IMR-90 (cell line): ENCODE measurements around the gene PLXNC1. TPM values are rescaled to one million over a fixed set of nuclear protein-coding genes. Genes with fewer than 3 reads are reported as not detected.

ENCODE experiments used
- ATAC-seq: fragments of 200-7000 bp; cut with Tn5 transposase; 2 replicates; pipeline ENCODE4 v1.9.1; 2020; ENCODE audit warnings: low read depth, mild to moderate bottlenecking, moderate library complexity
- BruUV-seq: library from RNA; stranded (reverse); fragments of 400-500 nt; replicated peaks from 2 replicates; lab custom pipeline; 2021; lab: Mats Ljungman, UMichigan
- CTCF ChIA-PET: fragments of 300-600 bp; formaldehyde crosslinking; extraction: SDS; loops from one replicate; lab custom pipeline; 2021; ENCODE audit warnings: antibody characterized with exemption; lab: Yijun Ruan, JAX
- POLR2A ChIA-PET: fragments of 300-600 bp; sonication (Branson Sonifier 250); formaldehyde crosslinking; loops from one replicate; lab custom pipeline; 2022; ENCODE audit warnings: antibody characterized with exemption; ENCODE audit not compliant: unreplicated experiment; lab: Charles Lee
- DNase-seq: peaks from one replicate; pipeline ENCODE4 v3.0.0; 2013
- H2AFZ ChIP-seq: replicated peaks from 2 replicates; pipeline ENCODE3; 2013; ENCODE audit warnings: low read length, mild to moderate bottlenecking; ENCODE audit not compliant: poor library complexity
- H2AK5ac ChIP-seq: 2 replicates; pipeline ENCODE4 v1.6.1; 2013; ENCODE audit warnings: low read depth, low read length, inconsistent platforms
- H2AK9ac ChIP-seq: replicated peaks from 2 replicates; pipeline ENCODE3; 2013; ENCODE audit warnings: mild to moderate bottlenecking, low read depth, low read length, moderate library complexity; ENCODE audit not compliant: poor library complexity
- H2BK120ac ChIP-seq: 2 replicates; pipeline ENCODE4 v1.6.1; 2013; ENCODE audit warnings: low read depth, low read length, inconsistent platforms
- H2BK15ac ChIP-seq: 3 replicates; pipeline ENCODE4 v1.6.1; 2013; ENCODE audit warnings: low read depth, low read length, inconsistent platforms
- H2BK20ac ChIP-seq: 2 replicates; pipeline ENCODE4 v1.6.1; 2013; ENCODE audit warnings: low read depth, mild to moderate bottlenecking, inconsistent platforms, low read length, moderate library complexity
- H2BK5ac ChIP-seq: 2 replicates; pipeline ENCODE4 v1.6.1; 2013; ENCODE audit warnings: mild to moderate bottlenecking, low read depth, low read length, inconsistent platforms; ENCODE audit not compliant: poor library complexity, severe bottlenecking
- H3K14ac ChIP-seq: replicated peaks from 2 replicates; pipeline ENCODE4 v1.6.1; 2013; ENCODE audit warnings: low read depth, low read length, inconsistent platforms
- H3K18ac ChIP-seq: 2 replicates; pipeline ENCODE4 v1.6.1; 2013; ENCODE audit warnings: low read depth, low read length, control low read depth
- H3K23ac ChIP-seq: 2 replicates; pipeline ENCODE4 v1.6.1; 2013; ENCODE audit warnings: low read depth, low read length, inconsistent platforms
- H3K27ac ChIP-seq: 2 replicates; pipeline ENCODE4 v1.5.1; 2013; ENCODE audit warnings: mild to moderate bottlenecking, control low read depth, low read length; ENCODE audit not compliant: insufficient read depth
- H3K27me3 ChIP-seq: 2 replicates; pipeline ENCODE4 v1.6.1; 2013; ENCODE audit warnings: low read length; ENCODE audit not compliant: control insufficient read depth, insufficient read depth
- H3K36me3 ChIP-seq: 2 replicates; pipeline ENCODE4 v1.6.1; 2013; ENCODE audit warnings: low read length, mixed read lengths; ENCODE audit not compliant: control insufficient read depth, insufficient read depth
- H3K4ac ChIP-seq: 2 replicates; pipeline ENCODE4 v1.6.1; 2013; ENCODE audit warnings: low read depth, low read length, inconsistent platforms
- H3K4me1 ChIP-seq: 2 replicates; pipeline ENCODE4 v1.6.1; 2013; ENCODE audit warnings: low read length, mixed read lengths; ENCODE audit not compliant: control insufficient read depth, insufficient read depth
- H3K4me2 ChIP-seq: 2 replicates; pipeline ENCODE4 v1.6.1; 2013; ENCODE audit warnings: low read depth, mild to moderate bottlenecking, control low read depth, low read length, moderate library complexity
- H3K4me3 ChIP-seq: 2 replicates; pipeline ENCODE4 v1.5.1; 2013; ENCODE audit warnings: low read depth, mild to moderate bottlenecking, control low read depth, low read length, moderate library complexity; ENCODE audit not compliant: insufficient read depth
- H3K56ac ChIP-seq: 2 replicates; pipeline ENCODE4 v1.6.1; 2013; ENCODE audit warnings: low read length, inconsistent platforms; ENCODE audit not compliant: insufficient read depth; ENCODE audit errors: extremely low read depth
- H3K79me1 ChIP-seq, 2 experiments: 2 replicates each; pipeline ENCODE4 v1.6.1; 2013; ENCODE audit warnings: low read length in 2 of 2, inconsistent platforms in 1 of 2, low read depth in 1 of 2
- H3K9ac ChIP-seq: 2 replicates; pipeline ENCODE4 v1.6.1; 2013; ENCODE audit warnings: low read depth, low read length, control low read depth
- H3K9me1 ChIP-seq: 2 replicates; pipeline ENCODE4 v1.6.1; 2013; ENCODE audit warnings: low read length, inconsistent platforms; ENCODE audit not compliant: insufficient read depth
- H3K9me3 ChIP-seq: 2 replicates; pipeline ENCODE4 v1.6.1; 2013; ENCODE audit warnings: low read length; ENCODE audit not compliant: control insufficient read depth, insufficient read depth
- H4K20me1 ChIP-seq: 2 replicates; pipeline ENCODE4 v1.6.1; 2013; ENCODE audit warnings: low read length, inconsistent platforms; ENCODE audit not compliant: insufficient read depth
- H4K5ac ChIP-seq: 2 replicates; pipeline ENCODE4 v1.6.1; 2013; ENCODE audit warnings: mild to moderate bottlenecking, low read depth, low read length, control low read depth
- H4K8ac ChIP-seq, 2 experiments: 2 replicates each; pipeline ENCODE4 v1.6.1; 2013; ENCODE audit warnings: low read depth in 2 of 2, low read length in 2 of 2, control low read depth in 1 of 2, inconsistent platforms in 1 of 2
- H4K91ac ChIP-seq: 2 replicates; pipeline ENCODE4 v1.6.1; 2013; ENCODE audit warnings: low read depth, low read length, inconsistent platforms; ENCODE audit not compliant: insufficient read depth
- BHLHE40 ChIP-seq: fragments of 150-350 bp; IDR thresholded peaks from 2 replicates; pipeline ENCODE4 v1.6.1; 2016; ENCODE audit warnings: mild to moderate bottlenecking, low read depth, low read length
- CEBPB ChIP-seq: IDR thresholded peaks from 2 replicates; pipeline ENCODE4 v1.6.1; 2012; ENCODE audit warnings: low read depth, low read length, improper control_type of control experiment
- CHD1 ChIP-seq: IDR thresholded peaks from 2 replicates; pipeline ENCODE4 v1.6.1; 2012; ENCODE audit warnings: low read depth, low read length, improper control_type of control experiment
- CTCF ChIP-seq: conservative IDR thresholded peaks from 2 replicates; pipeline ENCODE4 v1.5.1; 2012; ENCODE audit warnings: mild to moderate bottlenecking, low read depth, low read length, improper control_type of control experiment
- FOS ChIP-seq: fragments of 150-350 bp; IDR thresholded peaks from 2 replicates; pipeline ENCODE4 v1.6.1; 2016; ENCODE audit warnings: low read depth, low read length
- MAFK ChIP-seq: IDR thresholded peaks from 2 replicates; pipeline ENCODE4 v1.6.1; 2012; ENCODE audit warnings: low read depth, low read length, improper control_type of control experiment
- MAZ ChIP-seq: IDR thresholded peaks from 2 replicates; pipeline ENCODE4 v1.6.1; 2012; ENCODE audit warnings: low read depth, mild to moderate bottlenecking, low read length, improper control_type of control experiment, moderate library complexity, borderline replicate concordance
- MXI1 ChIP-seq: IDR thresholded peaks from 2 replicates; pipeline ENCODE4 v1.6.1; 2012; ENCODE audit warnings: low read depth, mild to moderate bottlenecking, low read length, moderate library complexity, borderline replicate concordance
- NFE2L2 ChIP-seq: fragments of 150-350 bp; IDR thresholded peaks from 2 replicates; pipeline ENCODE4 v1.6.1; 2016; ENCODE audit warnings: low read depth, mild to moderate bottlenecking, low read length
- POLR2A ChIP-seq: IDR thresholded peaks from 2 replicates; pipeline ENCODE4 v1.6.1; 2012; ENCODE audit warnings: mild to moderate bottlenecking, low read depth, low read length
- RAD21 ChIP-seq: IDR thresholded peaks from 2 replicates; pipeline ENCODE4 v1.6.1; 2012; ENCODE audit warnings: low read length, improper control_type of control experiment
- RCOR1 ChIP-seq: IDR thresholded peaks from 2 replicates; pipeline ENCODE4 v1.6.1; 2012; ENCODE audit warnings: mild to moderate bottlenecking, low read length, improper control_type of control experiment; ENCODE audit not compliant: insufficient replicate concordance
- RFX5 ChIP-seq: IDR thresholded peaks from 2 replicates; pipeline ENCODE4 v1.8.0; 2012; ENCODE audit warnings: low read depth, mild to moderate bottlenecking, low read length, moderate library complexity
- SMC3 ChIP-seq: fragments of 150-350 bp; IDR thresholded peaks from 2 replicates; pipeline ENCODE4 v1.6.1; 2016; ENCODE audit warnings: low read depth, mild to moderate bottlenecking, antibody characterized with exemption, low read length, moderate library complexity
- USF2 ChIP-seq: fragments of 150-350 bp; IDR thresholded peaks from 2 replicates; pipeline ENCODE4 v1.6.1; 2017; ENCODE audit warnings: mild to moderate bottlenecking, antibody characterized with exemption, low read length, low read depth
- WGBS, 2 experiments: methylation state at CpG; one replicate each; pipeline versions ENCODE4 v1.1.5 to v1.1.7; 2013; ENCODE audit warnings: missing lambda C conversion rate in 2 of 2; ENCODE audit not compliant: insufficient read length in 1 of 2; ENCODE audit errors: extremely low coverage in 2 of 2; 5-methylcytosine and 5-hydroxymethylcytosine counted together
- dilution Hi-C: fragments of 300-500 bp; cut with HindIII; formaldehyde crosslinking; loops from one replicate; pipeline ENCODE4 v1.14.3; 2018; ENCODE audit warnings: low sequenced_read_pairs; ENCODE audit not compliant: unreplicated experiment
- in situ Hi-C: fragments of 300-500 bp; cut with MboI; formaldehyde crosslinking; loops from 3 replicates; pipeline ENCODE4 v1.14.3; 2019; ENCODE audit warnings: low sequenced_read_pairs, inconsistent platforms, mixed read lengths
- intact Hi-C: fragments of 100-400 bp; cut with micrococcal nuclease; formaldehyde crosslinking; loops from 2 replicates; pipeline ENCODE4 v1.10.0; 2022
- polyA plus RNA-seq, 3 experiments: library from polyadenylated mRNA; depleted of rRNA; stranded (reverse); fragments of >200 nt; gene quantifications; 2 replicates each; pipeline ENCODE4 v1.2.3, GENCODE V29; 2012; ENCODE audit warnings: low replicate concordance in 1 of 3
- total RNA-seq: library from RNA; depleted of rRNA; stranded (reverse); fragments of >200 nt; gene quantifications from 2 replicates; pipeline ENCODE4 v1.2.3, GENCODE V29; 2012

Gene PLXNC1
- total and polyA plus RNA-seq, 2 of the 4 experiments (the other 2 are of a cell fraction) = 1.0 to 1.6 TPM

- Histone ChIP-seq H3K9me1 (no peaks in the 10 kb centered on the region), H3K56ac (no peak overlapping the region), H3K14ac (no peak overlapping the region), H2BK5ac (no peak overlapping the region), H3K9ac (no peak overlapping the region), H4K91ac (no peak overlapping the region), H4K5ac (no peak overlapping the region), H2BK120ac (no peak overlapping the region), H4K8ac (no peak overlapping the region), H2BK20ac (no peak overlapping the region), H3K4me3 (no peak overlapping the region), H3K27me3 (peaks cover 2% of the 10 kb centered on the region), H2AFZ (no peak overlapping the region), H4K20me1 (no peaks in the 10 kb centered on the region), H3K18ac (no peak overlapping the region), H2BK15ac (no peak overlapping the region), H3K4me2 (no peak overlapping the region), H3K79me1 (no peaks in the 10 kb centered on the region), H3K4me1 (no peaks in the 10 kb centered on the region), H3K9me3 (peaks cover 9% of the 10 kb centered on the region), H3K23ac (no peak overlapping the region), H3K4ac (no peak overlapping the region), H2AK9ac (no peak overlapping the region), H2AK5ac (no peak overlapping the region), H3K36me3 (no peaks in the 10 kb centered on the region), H3K27ac (no peak overlapping the region)
- no peak for TF ChIP-seq MXI1
- no peak for TF ChIP-seq NFE2L2
- TF ChIP-seq RFX5 = no peak
- no peak for TF ChIP-seq CHD1
- TF ChIP-seq FOS = no peak
- TF ChIP-seq BHLHE40 = no peak
- no peak for TF ChIP-seq CTCF
- TF ChIP-seq USF2 = no peak
- TF ChIP-seq POLR2A = no peak
- no peak for TF ChIP-seq MAZ
- TF ChIP-seq RAD21 = no peak
- TF ChIP-seq MAFK = no peak
- TF ChIP-seq CEBPB = no peak
- no peak for TF ChIP-seq RCOR1
- TF ChIP-seq SMC3 = no peak
- 75% methylated on average over 2 of the region's 3 CpGs; no CpG with 5 or more reads in 1 of the 2 experiments for WGBS, 2 experiments
- intact Hi-C loops (no loop called here), in situ Hi-C loops (no loop called here), dilution Hi-C loops (no loop called here)
- POLR2A ChIA-PET = no interaction called here
- DNase-seq (no peak), ATAC-seq (no peak)
- BruUV-seq = no TSS peak
- CTCF ChIA-PET = no interaction called here
Observed at GRCh38 chr12:94193168-94193567, 44.8 kb downstream of the PLXNC1 start.
